T-helper 17 cell (primary cell): ENCODE results near the gene APBA3. TPM values are rescaled to one million over a fixed set of nuclear protein-coding genes. Genes with fewer than 3 reads are reported as not detected.
"Not testable (repeated sequence)": the region's sequence is repeated elsewhere in the genome, so short reads cannot be mapped to it uniquely, and the experiment has no call there.

Experiments used
- ATAC-seq: fragments of 150-1000 bp; cut with Tn5 transposase; 2 replicates; pipeline ENCODE4 v1.10.0; 2021; ENCODE audit warnings: mild to moderate bottlenecking, moderate library complexity
- DNase-seq, 3 donors: peaks; one replicate each; pipeline versions ENCODE4 v3.0.0 to v3.0.0-alpha.2; 2020 to 2021
- H3K9me3 ChIP-seq: one replicate; pipeline ENCODE4 v1.7.0; 2013; ENCODE audit warnings: low read length, mild to moderate bottlenecking; ENCODE audit not compliant: control insufficient read depth, poor library complexity, severe bottlenecking
- H3K27ac Mint-ChIP-seq: one replicate; pipeline ENCODE4 v1.8.0; 2022; ENCODE audit warnings: mild to moderate bottlenecking, moderate library complexity, mixed read lengths
- H3K27me3 Mint-ChIP-seq: one replicate; pipeline ENCODE4 v1.8.0; 2022; ENCODE audit warnings: mixed read lengths
- H3K36me3 Mint-ChIP-seq: one replicate; pipeline ENCODE4 v1.8.0; 2022; ENCODE audit warnings: low read depth, mixed read lengths
- H3K4me1 Mint-ChIP-seq: one replicate; pipeline ENCODE4 v1.8.0; 2022; ENCODE audit warnings: mild to moderate bottlenecking, mixed read lengths
- H3K4me3 Mint-ChIP-seq: one replicate; pipeline ENCODE4 v1.8.0; 2022; ENCODE audit warnings: mild to moderate bottlenecking, moderate library complexity, mixed read lengths
- total RNA-seq, 4 donors: library from RNA in 2 of 4; stranded (reverse) in 2 of 4; gene quantifications; one replicate each; pipeline ENCODE4 v1.2.3 and lab custom pipeline; 2022 to 2026

The APBA3 gene
- total RNA-seq, 2 donors from 2014 or later = 71.9 to 75.1 TPM

DNA sequence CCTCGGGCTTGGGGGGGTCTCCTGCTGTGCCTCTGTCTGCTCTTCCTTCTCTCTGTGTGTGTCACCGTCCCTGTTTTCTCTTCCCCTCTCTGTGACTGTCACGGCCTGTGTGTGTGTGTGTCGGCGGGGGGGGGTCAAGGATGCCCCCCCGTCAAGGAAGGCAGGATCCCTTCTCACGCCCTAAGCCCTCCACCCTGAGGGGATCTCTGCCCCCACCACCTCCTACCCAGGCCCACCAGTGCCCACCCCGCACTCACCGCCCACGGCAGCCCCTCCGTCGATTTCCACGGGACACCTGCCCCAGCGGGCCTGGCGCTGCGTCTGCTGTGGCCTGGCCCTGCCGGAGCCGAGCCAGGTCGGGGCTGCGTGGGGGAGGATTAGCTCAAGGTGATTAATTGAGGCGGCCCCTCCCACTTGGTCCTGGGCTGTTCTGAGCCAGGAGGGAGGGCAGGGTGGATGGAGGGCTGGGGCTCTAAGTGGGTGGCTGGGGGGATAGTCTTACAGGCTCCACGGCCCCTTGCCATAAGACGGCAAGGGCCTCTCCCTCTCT lies 10.5 kb upstream of the APBA3 start, which contains the start of gene RAX2:
Gene RAX2, minus strand, starts transcription at position 323 of the 550 bp plus-strand sequence. CDS start 486 bp downstream, outside the sequence.
- ATAC-seq (no peak), DNase-seq (no peak)
- H3K4me1 Mint-ChIP-seq = peaks cover 9% of the 10 kb centered on the region
- H3K27ac Mint-ChIP-seq = peak within 1 kb of the TSS; percentile 63
- no peak within 1 kb of the TSS for H3K4me3 Mint-ChIP-seq
- H3K27me3 Mint-ChIP-seq = no peaks in the 10 kb centered on the region
- H3K9me3 ChIP-seq = no peaks in the 10 kb centered on the region
- H3K36me3 Mint-ChIP-seq = peaks cover 5% of the 10 kb centered on the region

DNA sequence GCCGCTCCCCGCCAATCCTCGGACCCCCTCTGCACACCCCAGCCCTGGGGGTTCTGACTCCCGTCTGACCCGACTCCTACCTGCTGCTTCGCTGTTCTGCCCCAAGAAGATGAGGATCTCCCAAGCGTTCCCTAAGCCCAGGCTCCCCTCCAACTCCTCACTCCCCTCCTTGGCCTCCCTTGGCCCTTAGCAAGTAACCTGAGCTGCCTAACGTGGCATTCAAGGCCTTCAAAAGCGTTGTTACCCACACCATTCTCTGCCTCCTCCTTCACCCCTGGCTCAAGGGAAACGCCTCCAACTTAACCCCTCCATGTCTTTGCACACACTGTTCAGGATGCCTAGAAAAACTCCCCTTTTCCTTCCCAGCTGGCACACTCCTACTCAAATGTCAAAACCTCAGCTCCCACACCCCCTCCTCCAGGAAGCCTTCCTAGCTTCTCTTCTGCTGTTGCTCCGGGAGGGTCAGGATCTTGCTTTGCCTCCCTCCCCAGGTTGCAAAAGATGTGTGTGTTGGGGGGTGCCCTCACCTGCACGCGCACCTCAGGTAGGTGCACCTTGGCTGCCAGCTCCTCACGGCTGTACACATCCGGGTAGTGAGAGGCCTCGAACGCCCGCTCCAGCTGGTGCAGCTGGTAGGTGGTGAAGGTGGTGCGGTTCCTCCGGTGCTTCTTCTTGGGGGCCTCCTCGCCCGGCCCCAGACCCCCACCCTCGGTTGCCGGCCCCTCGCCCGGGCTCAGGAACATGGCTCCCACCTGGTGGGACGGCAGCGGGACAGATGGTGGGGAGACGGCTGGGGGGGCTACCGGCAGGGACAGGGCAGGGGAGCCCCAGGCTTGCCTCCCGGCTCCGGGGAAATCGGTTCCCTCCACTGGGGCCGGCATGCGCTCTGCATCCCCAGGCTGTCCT lies 9.8 kb upstream of the APBA3 start:
- ATAC-seq (no peak), DNase-seq (no peak)
- H3K9me3 ChIP-seq = no peaks in the 10 kb centered on the region
- no peaks in the 10 kb centered on the region for H3K27me3 Mint-ChIP-seq
- H3K4me3 Mint-ChIP-seq = no peak overlapping the region
- H3K36me3 Mint-ChIP-seq = peaks cover 5% of the 10 kb centered on the region
- peak overlapping the region; percentile 63 for H3K27ac Mint-ChIP-seq
- peaks cover 15% of the 10 kb centered on the region for H3K4me1 Mint-ChIP-seq

DNA sequence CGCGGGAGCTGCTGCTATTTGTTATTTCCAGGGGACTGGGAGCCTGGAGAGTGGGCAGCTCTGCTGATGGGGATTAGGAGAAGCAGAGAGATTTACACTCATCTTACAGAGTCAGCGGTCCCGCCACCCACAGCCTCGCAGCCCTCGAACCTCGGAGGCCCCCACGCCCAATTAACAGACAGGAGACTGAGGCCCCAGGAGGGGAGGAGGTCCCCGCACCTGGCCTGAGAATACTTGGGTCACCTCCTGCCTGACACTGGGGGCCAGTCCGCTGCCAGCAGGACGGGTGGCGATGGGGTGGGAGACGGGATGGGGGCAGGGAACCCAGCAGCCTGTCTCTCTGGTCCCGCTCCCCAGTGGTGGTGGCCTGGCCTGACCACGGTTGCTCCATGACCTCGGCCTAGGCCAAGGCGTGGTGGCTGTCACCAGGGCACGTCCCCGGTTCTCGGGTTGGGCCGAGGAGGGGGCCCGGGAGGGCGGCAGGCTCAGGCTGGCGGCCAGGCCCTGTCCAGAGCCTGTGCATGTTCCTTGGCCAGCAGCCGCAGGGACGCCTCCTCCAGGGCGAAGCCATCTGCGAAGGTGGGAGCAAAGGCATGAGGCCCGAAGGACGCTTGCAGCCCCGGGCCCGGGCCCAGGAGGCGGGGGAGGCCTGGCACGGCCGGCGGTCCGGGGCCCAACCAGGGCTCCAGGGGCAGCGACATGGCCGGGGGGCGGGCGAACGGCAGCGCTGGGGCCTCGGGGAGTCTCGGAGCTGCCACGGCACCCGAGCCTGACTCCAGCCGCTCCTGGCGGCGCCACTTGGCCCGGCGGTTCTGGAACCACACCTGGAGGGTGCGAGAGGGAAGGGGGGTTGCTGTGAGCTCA lies 8.9 kb upstream of the APBA3 start:
- no peaks in the 10 kb centered on the region for H3K27me3 Mint-ChIP-seq
- no peak overlapping the region for H3K4me3 Mint-ChIP-seq
- peaks cover 5% of the 10 kb centered on the region for H3K36me3 Mint-ChIP-seq
- H3K9me3 ChIP-seq = no peaks in the 10 kb centered on the region
- ATAC-seq (no peak), DNase-seq (no peak)
- H3K4me1 Mint-ChIP-seq = peaks cover 16% of the 10 kb centered on the region
- H3K27ac Mint-ChIP-seq = peak overlapping the region; percentile 63

DNA sequence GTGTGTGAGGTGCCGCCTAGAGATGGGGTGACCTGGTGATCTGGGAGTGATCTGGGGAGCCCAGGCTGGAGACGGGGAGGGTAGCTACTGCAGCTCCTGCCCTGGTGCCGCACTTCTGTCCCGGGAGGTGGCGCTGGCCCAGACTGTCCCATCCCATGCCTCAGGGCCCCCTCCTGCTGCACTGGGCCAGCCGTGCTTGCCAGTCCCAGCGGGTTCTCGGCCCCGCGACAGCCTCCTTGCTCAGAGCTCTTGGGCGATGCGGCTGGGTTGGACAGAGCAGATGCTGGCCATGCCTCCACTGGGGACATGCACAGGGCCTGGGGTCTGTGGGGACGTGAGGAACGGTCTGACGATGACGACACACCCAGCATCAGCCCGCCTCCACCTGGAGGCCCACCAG lies 8.0 kb upstream of the APBA3 start:
- ATAC-seq = peak; percentile 18
- no peak overlapping the region for H3K27ac Mint-ChIP-seq
- H3K27me3 Mint-ChIP-seq = no peaks in the 10 kb centered on the region
- H3K9me3 ChIP-seq = no peaks in the 10 kb centered on the region
- no peak overlapping the region for H3K4me3 Mint-ChIP-seq
- peaks cover 5% of the 10 kb centered on the region for H3K36me3 Mint-ChIP-seq
- peaks cover 16% of the 10 kb centered on the region for H3K4me1 Mint-ChIP-seq
- no peak for DNase-seq

DNA sequence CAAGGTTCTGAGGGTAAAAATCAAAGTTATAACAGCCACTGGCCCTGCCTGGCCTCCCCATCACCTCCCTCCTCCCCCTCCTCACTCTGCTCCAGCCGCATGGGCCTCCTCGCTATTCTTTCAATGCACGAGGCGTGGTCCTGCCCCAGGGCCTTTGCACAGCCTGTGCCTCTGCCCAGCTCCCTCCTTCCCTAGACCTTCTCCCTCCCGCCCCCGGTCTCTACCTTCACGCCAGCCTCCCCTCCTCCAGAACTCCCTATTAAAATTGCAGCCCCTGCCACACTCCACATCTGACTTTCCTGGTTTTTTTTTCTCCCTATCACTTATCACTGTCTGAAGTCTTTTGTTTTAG lies 7.2 kb upstream of the APBA3 start:
- H3K36me3 Mint-ChIP-seq = peaks cover 5% of the 10 kb centered on the region
- no peak for ATAC-seq
- no peak overlapping the region for H3K27ac Mint-ChIP-seq
- no peak for DNase-seq
- H3K9me3 ChIP-seq = no peaks in the 10 kb centered on the region
- H3K4me1 Mint-ChIP-seq = peaks cover 14% of the 10 kb centered on the region
- H3K27me3 Mint-ChIP-seq = no peaks in the 10 kb centered on the region
- H3K4me3 Mint-ChIP-seq = peak overlapping the region; percentile 58

DNA sequence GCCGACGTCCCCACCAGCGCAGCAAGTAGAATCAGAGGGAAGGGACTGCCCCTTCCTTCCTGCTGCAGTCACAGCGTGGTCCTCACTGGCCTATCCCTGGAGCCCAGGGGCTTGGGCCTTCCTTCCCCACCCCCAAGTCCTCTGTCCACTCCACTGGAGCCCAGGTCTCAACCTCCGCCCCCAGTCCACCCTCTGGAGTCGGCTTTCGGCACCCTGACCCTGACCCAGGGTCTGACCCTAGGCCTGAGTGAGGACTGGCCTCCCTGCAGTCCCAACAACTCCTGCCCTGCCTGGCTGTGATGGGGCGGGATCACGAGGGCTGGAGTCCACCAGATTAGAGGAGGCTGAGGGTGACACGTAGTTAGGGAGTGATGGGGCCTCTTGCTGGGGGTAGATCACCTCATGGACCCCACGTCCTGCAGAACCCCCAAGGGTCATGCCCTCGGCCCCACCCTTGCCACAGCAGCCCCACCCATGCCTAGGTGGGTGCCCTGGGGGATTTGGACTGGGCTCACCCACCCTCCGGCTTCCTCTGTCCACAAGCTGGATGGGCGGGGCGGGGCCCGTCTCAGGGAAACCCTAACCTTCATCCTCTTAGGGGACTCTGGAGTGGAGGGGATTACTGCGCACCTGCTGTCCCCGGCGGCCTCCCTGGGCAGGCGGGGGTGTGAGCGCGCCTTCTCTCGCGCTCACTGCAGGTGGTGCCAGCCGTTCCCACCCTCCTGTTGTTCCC lies 6.7 kb upstream of the APBA3 start:
- no peak for ATAC-seq
- H3K4me1 Mint-ChIP-seq = peaks cover 14% of the 10 kb centered on the region
- H3K36me3 Mint-ChIP-seq = peaks cover 5% of the 10 kb centered on the region
- H3K4me3 Mint-ChIP-seq = no peak overlapping the region
- H3K9me3 ChIP-seq = no peaks in the 10 kb centered on the region
- H3K27me3 Mint-ChIP-seq = no peaks in the 10 kb centered on the region
- no peak overlapping the region for H3K27ac Mint-ChIP-seq
- DNase-seq = no peak

DNA sequence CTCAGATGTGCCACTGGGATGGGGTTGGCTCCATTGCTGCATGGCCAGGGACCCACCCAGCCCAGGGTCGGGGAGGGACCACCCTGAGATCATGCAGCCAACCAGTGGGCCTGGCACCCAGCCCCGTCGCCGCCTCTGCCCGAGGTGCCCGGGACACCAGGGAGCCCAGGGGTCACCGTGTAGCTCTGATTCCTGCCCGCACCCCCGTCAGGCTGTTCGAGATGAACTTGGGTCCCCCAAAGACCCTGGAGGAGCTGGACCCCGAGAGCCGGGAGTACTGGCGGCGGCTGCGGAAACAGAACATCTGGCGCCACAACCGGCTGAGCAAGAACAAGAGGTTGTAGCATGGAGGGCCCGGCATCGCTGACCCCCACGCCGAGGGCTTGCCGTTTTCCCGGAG lies 5.6 kb upstream of the APBA3 start:
- DNase-seq (no peak), ATAC-seq (no peak)
- Mint-ChIP-seq H3K27me3 (no peaks in the 10 kb centered on the region), H3K4me1 (peaks cover 23% of the 10 kb centered on the region), H3K27ac (peak overlapping the region; percentile 79), H3K36me3 (peaks cover 5% of the 10 kb centered on the region), H3K4me3 (peak overlapping the region; percentile 47)
- H3K9me3 ChIP-seq = no peaks in the 10 kb centered on the region

DNA sequence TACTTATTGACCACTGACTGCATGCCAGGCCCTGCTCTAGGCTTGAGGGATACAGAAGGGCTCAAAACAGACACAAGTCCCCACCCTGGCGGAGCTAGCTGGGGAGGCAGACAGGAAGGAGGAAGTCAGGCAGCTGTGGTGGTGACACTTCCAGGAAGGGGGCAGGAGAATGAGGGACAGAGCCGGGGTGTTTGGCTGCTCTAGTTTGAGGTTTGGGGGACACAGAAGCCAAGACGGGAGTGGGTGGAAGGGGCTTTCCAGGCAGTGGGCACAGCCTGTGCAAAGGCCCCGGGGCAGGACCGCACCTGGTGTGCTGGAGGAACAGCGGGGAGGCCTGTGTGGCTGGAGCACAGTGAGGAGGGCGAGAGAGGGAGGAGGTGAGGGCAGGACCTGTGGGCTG lies 5.0 kb upstream of the APBA3 start:
- Mint-ChIP-seq H3K4me1 (peaks cover 28% of the 10 kb centered on the region), H3K27ac (peak overlapping the region; percentile 79), H3K27me3 (no peaks in the 10 kb centered on the region), H3K36me3 (peaks cover 5% of the 10 kb centered on the region), H3K4me3 (peak overlapping the region; percentile 75)
- DNase-seq = no peak
- H3K9me3 ChIP-seq = no peaks in the 10 kb centered on the region
- no peak for ATAC-seq

DNA sequence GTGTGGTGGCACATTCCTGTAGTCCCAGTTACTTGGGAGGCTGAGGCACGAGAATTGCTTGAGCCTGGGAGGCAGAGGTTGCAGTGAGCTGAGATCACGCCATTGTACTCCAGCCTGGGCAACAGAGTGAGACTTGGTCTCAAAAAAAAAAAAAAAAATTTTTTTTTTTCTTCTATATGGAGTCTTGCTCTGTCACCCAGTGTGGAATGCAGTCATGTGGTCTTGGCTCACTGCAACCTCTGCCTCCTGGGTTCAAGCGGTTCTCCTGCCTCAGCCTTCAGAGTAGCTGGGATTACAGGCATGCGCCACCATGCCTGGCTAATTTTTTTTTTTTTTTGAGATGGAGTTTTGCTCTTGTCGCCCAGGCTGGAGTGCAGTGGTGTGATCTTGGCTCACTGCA lies 4.3 kb upstream of the APBA3 start:
- H3K27me3 Mint-ChIP-seq, DNase-seq, H3K4me3 Mint-ChIP-seq, H3K36me3 Mint-ChIP-seq, ATAC-seq, H3K9me3 ChIP-seq: not testable (repeated sequence)
- H3K27ac Mint-ChIP-seq = peak overlapping the region; percentile 79
- H3K4me1 Mint-ChIP-seq = peaks cover 30% of the 10 kb centered on the region

DNA sequence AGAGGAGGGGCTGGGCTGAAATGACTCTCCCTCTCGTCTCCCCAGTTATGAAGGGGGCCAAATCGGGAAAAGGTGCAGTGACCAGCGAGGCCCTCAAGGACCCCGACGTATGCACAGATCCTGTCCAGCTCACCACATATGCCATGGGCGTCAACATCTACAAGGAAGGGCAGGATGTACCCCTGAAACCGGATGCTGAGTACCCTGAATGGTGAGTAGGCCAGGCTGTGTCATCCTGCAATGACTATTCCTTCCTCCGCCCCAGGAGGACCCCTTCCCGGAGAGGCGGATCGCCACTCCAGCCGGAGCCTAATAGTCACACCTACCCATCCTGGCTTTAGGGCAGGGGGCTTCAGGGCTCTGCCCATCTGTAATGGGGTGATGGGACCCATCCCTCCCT lies 3.6 kb upstream of the APBA3 start:
- Mint-ChIP-seq H3K4me1 (peaks cover 30% of the 10 kb centered on the region), H3K36me3 (peaks cover 3% of the 10 kb centered on the region), H3K4me3 (no peak overlapping the region), H3K27ac (no peak overlapping the region), H3K27me3 (no peaks in the 10 kb centered on the region)
- no peaks in the 10 kb centered on the region for H3K9me3 ChIP-seq
- no peak for DNase-seq
- no peak for ATAC-seq

DNA sequence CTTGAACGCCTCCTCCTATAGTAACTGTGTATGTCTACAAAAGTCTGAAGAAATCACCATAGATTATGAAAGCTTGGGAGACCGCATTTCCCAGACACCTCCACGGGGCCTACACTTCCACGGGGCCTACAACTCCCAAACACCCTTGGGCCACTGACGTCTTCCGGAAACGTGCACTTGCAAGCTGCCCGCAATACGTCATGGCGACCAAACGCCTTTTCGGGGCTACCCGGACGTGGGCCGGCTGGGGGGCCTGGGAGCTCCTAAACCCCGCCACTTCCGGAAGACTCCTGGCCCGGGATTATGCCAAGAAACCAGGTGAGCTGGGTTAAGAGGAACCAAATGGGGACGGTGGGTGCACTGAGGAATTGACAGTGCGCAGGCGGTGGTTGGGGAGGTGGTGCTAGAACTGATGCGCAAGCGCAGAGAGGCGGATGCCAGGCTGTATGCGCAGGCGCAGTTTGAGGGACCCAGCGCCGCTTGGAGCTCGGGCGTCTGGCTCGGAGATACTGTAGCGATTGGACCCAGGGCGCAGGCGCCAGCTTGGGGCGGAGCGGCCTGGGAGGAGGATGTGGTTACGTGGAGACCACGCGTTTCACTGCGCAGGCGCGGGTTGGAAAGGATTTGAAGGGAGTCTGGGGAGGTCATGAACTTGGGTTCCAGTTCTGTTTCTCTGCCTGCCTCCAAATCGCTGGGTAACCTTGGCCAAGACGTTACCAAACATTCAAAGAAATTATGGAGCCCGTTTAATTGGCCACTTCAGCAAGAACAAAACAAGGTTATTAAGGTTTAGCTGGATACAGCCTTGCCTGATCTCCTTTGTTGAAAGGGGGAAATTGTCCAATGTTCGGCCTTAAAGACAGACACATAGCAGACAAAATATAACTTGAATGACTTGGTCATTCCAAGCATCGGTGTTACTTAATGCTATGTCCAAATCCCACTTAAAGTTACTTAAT lies 1.3 kb upstream of the APBA3 start, which contains the start of gene MRPL54:
Gene MRPL54, plus strand, starts transcription at position 182 of the 959 bp plus-strand sequence. Its CDS starts 19 bp downstream, at position 201.
- H3K4me3 Mint-ChIP-seq = peak within 1 kb of the TSS; percentile 96
- H3K27me3 Mint-ChIP-seq = no peaks in the 10 kb centered on the region
- H3K9me3 ChIP-seq = no peaks in the 10 kb centered on the region
- no peaks in the 10 kb centered on the region for H3K36me3 Mint-ChIP-seq
- H3K27ac Mint-ChIP-seq = peak within 1 kb of the TSS; percentile 100
- H3K4me1 Mint-ChIP-seq = peaks cover 32% of the 10 kb centered on the region
- peak; percentile 85 for ATAC-seq
- peak; percentile 97 to 99 (median 99) for DNase-seq

DNA sequence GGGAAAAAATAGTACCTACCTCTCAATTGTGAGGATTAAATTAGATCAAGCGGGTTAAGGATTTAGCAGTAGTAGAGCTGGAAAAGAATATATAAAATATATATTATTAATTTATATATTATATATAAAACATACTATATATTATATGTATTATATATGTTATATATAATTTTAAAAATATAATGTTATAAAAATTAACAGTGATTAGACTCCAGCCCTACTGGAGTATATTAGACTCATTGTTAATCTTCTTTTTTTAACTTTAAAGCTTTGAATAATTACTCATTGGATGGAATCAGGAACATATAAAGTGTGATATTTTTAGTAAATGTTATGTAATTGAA lies 610 bp upstream of the APBA3 start:
- H3K27me3 Mint-ChIP-seq = no peaks in the 10 kb centered on the region
- ATAC-seq = no peak
- H3K36me3 Mint-ChIP-seq = no peaks in the 10 kb centered on the region
- H3K27ac Mint-ChIP-seq = peak overlapping the region; percentile 100
- peak overlapping the region; percentile 96 for H3K4me3 Mint-ChIP-seq
- no peaks in the 10 kb centered on the region for H3K9me3 ChIP-seq
- no peak for DNase-seq
- H3K4me1 Mint-ChIP-seq = peaks cover 32% of the 10 kb centered on the region
